Measurements from ENCODE around the gene HMOX1. TPM values are rescaled to one million over a fixed set of nuclear protein-coding genes. Genes with fewer than 3 reads are reported as not detected.

The HMOX1 gene
- total RNA-seq, 3 donors from 2014 or later (not counting 1 experiment from before 2014, with no cell fraction given) = 7.5 to 61.6 (median 15.9) TPM

DNA sequence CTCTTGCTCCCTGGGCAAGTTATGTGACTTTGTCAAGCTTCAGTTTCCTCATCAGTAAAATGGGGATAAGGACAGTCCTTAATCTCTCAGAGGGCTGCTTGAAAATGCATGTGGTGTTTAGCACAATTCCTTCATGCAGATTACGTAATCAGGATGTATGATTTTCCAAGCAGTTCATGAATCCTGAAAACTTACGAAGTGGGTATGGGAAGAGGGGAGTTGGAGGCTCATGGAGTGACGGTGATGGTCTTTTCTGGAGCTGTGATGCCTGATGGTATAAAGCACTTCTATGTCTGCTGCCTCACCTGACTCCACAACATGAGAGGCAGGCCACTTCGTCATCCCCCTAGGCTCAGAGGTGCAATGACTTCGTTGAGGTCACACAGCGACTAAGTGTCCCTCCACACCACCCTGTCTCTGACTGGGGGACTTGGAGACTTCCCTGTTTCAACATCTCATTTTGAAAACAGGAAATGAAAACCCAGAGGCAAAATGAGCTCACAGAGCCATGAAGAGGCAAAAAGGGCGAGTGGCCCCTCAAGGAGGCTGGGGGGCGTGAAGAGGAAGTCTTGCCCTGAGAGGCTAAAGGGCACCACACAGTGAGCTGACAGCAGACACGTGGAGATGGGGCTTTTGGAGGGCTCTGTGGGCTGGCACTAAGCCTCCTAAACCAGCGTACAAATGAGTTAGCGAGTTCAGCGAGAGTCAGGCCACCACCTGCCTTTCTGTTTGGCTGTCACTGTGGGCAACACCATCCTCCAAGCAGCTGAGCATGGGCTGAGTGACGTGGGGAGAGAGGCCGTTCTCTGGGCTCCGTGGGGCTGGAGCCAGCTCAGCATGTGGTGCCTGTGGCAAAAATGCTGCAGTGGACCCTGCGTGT lies 29.1 kb downstream of the HMOX1 start:
- Histone ChIP-seq H3K36me3 (ENCODE audit: control insufficient read depth, insufficient read depth, low read length) (peaks cover 77% of the 10 kb centered on the region), H3K9me3 (ENCODE audit: control insufficient read depth, insufficient read depth, low read length) (no peaks in the 10 kb centered on the region), H3K4me3 (ENCODE audit: low read length) (no peak overlapping the region), H3K27ac (ENCODE audit: low read length) (peak overlapping the region; percentile 87), H3K27me3 (ENCODE audit: control insufficient read depth, insufficient read depth, low read length) (no peaks in the 10 kb centered on the region), H3K4me1 (ENCODE audit: control insufficient read depth, insufficient read depth, low read length) (peaks cover 24% of the 10 kb centered on the region)
- H3K27me3 Mint-ChIP-seq (ENCODE audit: low read depth in 2 of 2) = no peaks in the 10 kb centered on the region
- peak; percentile 27 to 46 for DNase-seq
- peaks cover 6 to 21% of the 10 kb centered on the region in 2 donors for H3K4me1 Mint-ChIP-seq
- intact Hi-C loops (cut with micrococcal nuclease) = loop anchor here (5.0 kb wide), 1 partner anchor 58 kb away; no protein-coding TSS in a partner anchor
- peak; percentile 84 to 91 (median 84) for ATAC-seq
- H3K4me3 Mint-ChIP-seq = peak overlapping the region; percentile 31
- no peaks in the 10 kb centered on the region for H3K9me3 Mint-ChIP-seq
- peak overlapping the region; percentile 62 to 71 for H3K27ac Mint-ChIP-seq
- peaks cover 15% of the 10 kb centered on the region for H3K36me3 Mint-ChIP-seq
- WGBS (ENCODE audit: insufficient coverage) = 42% methylated on average over 16 of the region's 16 CpGs
- TF ChIP-seq, protein P1, sequence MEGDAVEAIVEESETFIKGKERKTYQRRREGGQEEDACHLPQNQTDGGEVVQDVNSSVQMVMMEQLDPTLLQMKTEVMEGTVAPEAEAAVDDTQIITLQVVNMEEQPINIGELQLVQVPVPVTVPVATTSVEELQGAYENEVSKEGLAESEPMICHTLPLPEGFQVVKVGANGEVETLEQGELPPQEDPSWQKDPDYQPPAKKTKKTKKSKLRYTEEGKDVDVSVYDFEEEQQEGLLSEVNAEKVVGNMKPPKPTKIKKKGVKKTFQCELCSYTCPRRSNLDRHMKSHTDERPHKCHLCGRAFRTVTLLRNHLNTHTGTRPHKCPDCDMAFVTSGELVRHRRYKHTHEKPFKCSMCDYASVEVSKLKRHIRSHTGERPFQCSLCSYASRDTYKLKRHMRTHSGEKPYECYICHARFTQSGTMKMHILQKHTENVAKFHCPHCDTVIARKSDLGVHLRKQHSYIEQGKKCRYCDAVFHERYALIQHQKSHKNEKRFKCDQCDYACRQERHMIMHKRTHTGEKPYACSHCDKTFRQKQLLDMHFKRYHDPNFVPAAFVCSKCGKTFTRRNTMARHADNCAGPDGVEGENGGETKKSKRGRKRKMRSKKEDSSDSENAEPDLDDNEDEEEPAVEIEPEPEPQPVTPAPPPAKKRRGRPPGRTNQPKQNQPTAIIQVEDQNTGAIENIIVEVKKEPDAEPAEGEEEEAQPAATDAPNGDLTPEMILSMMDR (IDR thresholded peaks at IDR 0.05) = no peak

DNA sequence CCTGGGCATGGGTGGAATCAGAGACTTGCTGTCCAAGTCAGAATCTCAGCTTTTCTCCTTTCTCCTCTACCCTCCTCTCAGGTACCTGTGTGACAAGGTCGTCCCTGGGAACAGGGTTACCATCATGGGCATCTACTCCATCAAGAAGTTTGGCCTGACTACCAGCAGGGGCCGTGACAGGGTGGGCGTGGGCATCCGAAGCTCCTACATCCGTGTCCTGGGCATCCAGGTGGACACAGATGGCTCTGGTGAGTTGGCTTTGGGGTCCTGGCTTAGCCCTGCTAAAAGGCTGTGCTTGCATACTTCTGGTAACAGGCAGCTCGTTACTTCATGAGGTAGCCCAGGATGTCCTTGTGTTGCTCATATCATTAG lies 29.8 kb downstream of the HMOX1 start:
- Histone ChIP-seq H3K27me3 (ENCODE audit: control insufficient read depth, insufficient read depth, low read length) (no peaks in the 10 kb centered on the region), H3K36me3 (ENCODE audit: control insufficient read depth, insufficient read depth, low read length) (peaks cover 82% of the 10 kb centered on the region), H3K27ac (ENCODE audit: low read length) (peak overlapping the region; percentile 87), H3K4me3 (ENCODE audit: low read length) (no peak overlapping the region), H3K9me3 (ENCODE audit: control insufficient read depth, insufficient read depth, low read length) (no peaks in the 10 kb centered on the region), H3K4me1 (ENCODE audit: control insufficient read depth, insufficient read depth, low read length) (peaks cover 24% of the 10 kb centered on the region)
- Mint-ChIP-seq H3K4me3 (no peak overlapping the region), H3K9me3 (no peaks in the 10 kb centered on the region), H3K27ac (peak overlapping the region; percentile 62 to 71), H3K36me3 (peaks cover 15% of the 10 kb centered on the region), H3K4me1 (peaks cover 6 to 21% of the 10 kb centered on the region in 2 donors), H3K27me3 (ENCODE audit: low read depth in 2 of 2) (no peaks in the 10 kb centered on the region)
- ATAC-seq = no peak
- 86% methylated on average over 6 of the region's 6 CpGs for WGBS (ENCODE audit: insufficient coverage)
- DNase-seq = no peak
- TF ChIP-seq, protein P1 (IDR thresholded peaks at IDR 0.05) = no peak
- intact Hi-C loops (cut with micrococcal nuclease) = loop anchor here (5.0 kb wide), 1 partner anchor 58 kb away; no protein-coding TSS in a partner anchor

DNA sequence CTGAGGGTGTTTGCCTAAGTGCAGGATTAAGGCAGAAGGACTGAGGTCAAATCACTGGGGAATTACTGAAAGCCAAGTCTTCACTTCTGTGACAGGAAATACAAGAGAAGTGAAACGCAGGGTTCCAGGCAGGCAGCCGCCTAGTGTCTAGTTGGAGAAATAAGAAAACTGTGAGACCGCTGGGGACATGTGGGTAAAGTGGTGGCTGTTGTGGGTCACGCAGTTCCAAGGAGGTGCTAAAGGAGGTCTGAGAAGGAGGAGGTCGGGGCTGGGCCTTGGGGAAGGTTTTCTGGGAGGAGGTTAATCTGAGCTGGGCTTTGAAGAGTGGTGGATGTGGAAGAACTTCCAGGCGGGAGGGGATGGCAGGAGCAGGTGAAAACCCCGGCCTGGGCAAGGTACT lies 30.2 kb downstream of the HMOX1 start:
- peak overlapping the region; percentile 87 for H3K27ac ChIP-seq (ENCODE audit: low read length)
- Mint-ChIP-seq H3K27ac (peak overlapping the region; percentile 62 to 71), H3K4me1 (peaks cover 6 to 21% of the 10 kb centered on the region in 2 donors), H3K4me3 (no peak overlapping the region), H3K27me3 (ENCODE audit: low read depth in 2 of 2) (no peaks in the 10 kb centered on the region), H3K9me3 (no peaks in the 10 kb centered on the region), H3K36me3 (peaks cover 17% of the 10 kb centered on the region)
- no peaks in the 10 kb centered on the region for H3K27me3 ChIP-seq (ENCODE audit: control insufficient read depth, insufficient read depth, low read length)
- peaks cover 24% of the 10 kb centered on the region for H3K4me1 ChIP-seq (ENCODE audit: control insufficient read depth, insufficient read depth, low read length)
- no peak overlapping the region for H3K4me3 ChIP-seq (ENCODE audit: low read length)
- H3K36me3 ChIP-seq (ENCODE audit: control insufficient read depth, insufficient read depth, low read length) = peaks cover 86% of the 10 kb centered on the region
- no peaks in the 10 kb centered on the region for H3K9me3 ChIP-seq (ENCODE audit: control insufficient read depth, insufficient read depth, low read length)
- DNase-seq (peak in 1 of 2 donors; percentile 15), ATAC-seq (no peak)
- intact Hi-C loops (cut with micrococcal nuclease) = loop anchor here (5.0 kb wide), 1 partner anchor 59 kb away; no protein-coding TSS in a partner anchor
- WGBS (ENCODE audit: insufficient coverage) = 45% methylated on average over 7 of the region's 7 CpGs
- TF ChIP-seq, protein P1 (IDR thresholded peaks at IDR 0.05) = no peak
